AG04449 (cell line): ENCODE measurements around the gene TSPAN16.

Experiments used
- CTCF ChIA-PET: fragments of 350-600 bp; formaldehyde crosslinking; extraction: SDS; loops from one replicate; lab custom pipeline; 2021; ENCODE audit warnings: antibody characterized with exemption; lab: Yijun Ruan, JAX
- POLR2A ChIA-PET: fragments of 400-600, 350-600 bp; formaldehyde crosslinking; extraction: SDS; loops from one replicate; lab custom pipeline; 2020; ENCODE audit warnings: antibody characterized with exemption, inconsistent platforms; lab: Yijun Ruan, JAX
- DNase-seq: peaks from one replicate; pipeline ENCODE4 v3.0.0-alpha.2; 2010; ENCODE audit warnings: low read depth, low spot score
- H3K4me3 ChIP-seq: 2 replicates; pipeline ENCODE4 v1.5.1; 2011; ENCODE audit warnings: low read depth, mild to moderate bottlenecking, control low read depth, low read length
- TF ChIP-seq, protein P1 (sequence below): IDR thresholded peaks from one replicate; pipeline ENCODE4 v1.5.1; 2011; ENCODE audit warnings: mild to moderate bottlenecking, moderate library complexity, low read length, control low read depth, inconsistent platforms; ENCODE audit not compliant: insufficient read depth; ENCODE audit errors: missing control alignments

The TSPAN16 gene

DNA sequence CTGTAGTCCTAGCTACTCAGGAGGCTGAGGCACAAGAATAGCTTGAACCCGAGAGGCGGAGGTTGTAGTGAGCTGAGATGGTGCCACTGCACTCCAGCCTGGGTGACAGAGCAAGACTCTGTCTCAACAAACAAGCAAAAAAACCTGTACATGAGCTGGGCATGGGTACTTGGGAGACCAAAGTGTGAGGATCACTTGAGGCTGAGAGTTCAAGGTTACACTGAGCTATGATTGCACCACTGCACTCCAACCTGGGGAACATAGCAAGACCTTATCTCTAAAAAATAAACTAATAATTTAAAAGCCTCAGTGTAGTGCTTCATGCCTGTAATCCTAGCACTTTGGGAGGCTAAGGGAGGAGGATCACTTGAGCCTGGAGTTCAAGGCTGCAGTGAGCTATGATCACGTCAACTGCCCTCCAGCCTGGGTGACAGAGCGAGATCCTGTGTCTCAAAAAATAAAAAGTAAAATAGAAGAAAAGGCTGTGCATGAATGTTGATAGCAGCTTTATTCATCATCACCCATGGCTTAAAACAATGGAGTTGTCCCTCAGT is 21.4 kb upstream of the TSPAN16 start:
- no peak for DNase-seq
- H3K4me3 ChIP-seq, result no peak overlapping the region
- TF ChIP-seq, protein P1, sequence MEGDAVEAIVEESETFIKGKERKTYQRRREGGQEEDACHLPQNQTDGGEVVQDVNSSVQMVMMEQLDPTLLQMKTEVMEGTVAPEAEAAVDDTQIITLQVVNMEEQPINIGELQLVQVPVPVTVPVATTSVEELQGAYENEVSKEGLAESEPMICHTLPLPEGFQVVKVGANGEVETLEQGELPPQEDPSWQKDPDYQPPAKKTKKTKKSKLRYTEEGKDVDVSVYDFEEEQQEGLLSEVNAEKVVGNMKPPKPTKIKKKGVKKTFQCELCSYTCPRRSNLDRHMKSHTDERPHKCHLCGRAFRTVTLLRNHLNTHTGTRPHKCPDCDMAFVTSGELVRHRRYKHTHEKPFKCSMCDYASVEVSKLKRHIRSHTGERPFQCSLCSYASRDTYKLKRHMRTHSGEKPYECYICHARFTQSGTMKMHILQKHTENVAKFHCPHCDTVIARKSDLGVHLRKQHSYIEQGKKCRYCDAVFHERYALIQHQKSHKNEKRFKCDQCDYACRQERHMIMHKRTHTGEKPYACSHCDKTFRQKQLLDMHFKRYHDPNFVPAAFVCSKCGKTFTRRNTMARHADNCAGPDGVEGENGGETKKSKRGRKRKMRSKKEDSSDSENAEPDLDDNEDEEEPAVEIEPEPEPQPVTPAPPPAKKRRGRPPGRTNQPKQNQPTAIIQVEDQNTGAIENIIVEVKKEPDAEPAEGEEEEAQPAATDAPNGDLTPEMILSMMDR, result no peak
- CTCF ChIA-PET, result interaction anchor here (1.0 to 1.7 kb wide), 9 partner anchors 9 to 208 kb away, joined by 3 to 6 read pairs (median 3); no protein-coding TSS in a partner anchor
- POLR2A ChIA-PET, result no interaction called here

DNA sequence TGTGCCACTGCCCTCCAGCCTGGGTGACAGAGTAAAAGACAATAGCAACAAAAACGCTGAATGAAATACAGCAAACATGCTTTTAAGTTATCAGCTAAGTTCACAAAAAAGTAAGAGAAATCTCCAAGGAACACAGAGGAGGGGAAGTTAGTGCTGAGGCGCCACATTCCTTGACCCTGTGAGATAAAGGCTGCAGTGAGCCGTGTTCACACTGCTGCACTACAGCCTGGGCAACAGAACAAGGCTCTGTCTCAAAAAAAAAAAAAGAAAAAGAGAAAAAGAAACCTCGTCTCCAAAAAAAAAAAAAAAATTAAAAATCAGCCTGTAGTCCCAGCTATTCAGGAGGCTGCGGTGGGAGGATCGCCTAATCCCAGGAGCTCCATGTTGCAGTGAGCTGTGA is 17.3 kb upstream of the TSPAN16 start:
- no peak for DNase-seq
- ChIA-PET POLR2A (no interaction called here), CTCF (interaction anchor here (0.7 to 2.9 kb wide), 4 partner anchors 10 to 204 kb away, joined by 3 to 10 read pairs (median 3); no protein-coding TSS in a partner anchor)
- TF ChIP-seq, protein P1, result no peak
- H3K4me3 ChIP-seq, result no peak overlapping the region

DNA sequence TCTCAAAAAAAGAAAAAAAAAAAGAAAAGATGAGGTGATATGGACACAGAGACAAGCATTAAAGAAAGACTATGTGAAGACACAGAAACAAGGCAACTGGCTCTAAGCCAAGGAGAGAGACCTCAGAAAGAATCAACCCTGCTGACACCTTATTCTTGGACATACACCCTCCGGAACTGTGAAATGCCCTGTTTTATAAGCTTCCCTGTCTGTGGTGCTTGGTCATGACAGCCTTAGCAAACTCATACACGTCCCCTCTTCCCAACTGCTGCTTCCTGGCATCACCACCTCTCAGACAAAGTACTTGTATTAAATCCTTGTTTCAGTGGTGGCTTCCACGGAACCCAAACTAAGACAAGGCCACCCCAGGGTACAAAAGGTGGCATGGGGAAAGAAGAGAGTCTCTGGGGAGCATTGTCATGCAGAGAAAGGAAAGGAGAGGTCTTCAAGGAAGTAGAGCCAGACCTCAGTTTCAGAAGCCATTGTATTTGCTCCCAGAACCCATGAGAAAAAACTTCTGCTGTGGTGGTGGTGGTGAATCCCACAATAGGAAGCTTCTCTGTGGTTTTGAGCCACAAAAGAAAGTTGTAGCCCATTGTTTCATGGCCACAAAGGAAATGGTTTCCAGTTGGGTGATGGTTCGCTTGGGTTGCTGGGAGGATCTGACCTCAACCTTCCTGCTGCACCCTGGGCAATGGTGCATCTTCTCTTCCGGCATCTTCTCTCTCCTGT is 16.3 kb upstream of the TSPAN16 start:
- TF ChIP-seq, protein P1, result no peak
- H3K4me3 ChIP-seq, result no peak overlapping the region
- ChIA-PET CTCF (interaction anchor here (1.0 to 2.9 kb wide), 2 partner anchors 9 to 17 kb away, joined by 3 to 10 read pairs; no protein-coding TSS in a partner anchor), POLR2A (no interaction called here)
- no peak for DNase-seq

DNA sequence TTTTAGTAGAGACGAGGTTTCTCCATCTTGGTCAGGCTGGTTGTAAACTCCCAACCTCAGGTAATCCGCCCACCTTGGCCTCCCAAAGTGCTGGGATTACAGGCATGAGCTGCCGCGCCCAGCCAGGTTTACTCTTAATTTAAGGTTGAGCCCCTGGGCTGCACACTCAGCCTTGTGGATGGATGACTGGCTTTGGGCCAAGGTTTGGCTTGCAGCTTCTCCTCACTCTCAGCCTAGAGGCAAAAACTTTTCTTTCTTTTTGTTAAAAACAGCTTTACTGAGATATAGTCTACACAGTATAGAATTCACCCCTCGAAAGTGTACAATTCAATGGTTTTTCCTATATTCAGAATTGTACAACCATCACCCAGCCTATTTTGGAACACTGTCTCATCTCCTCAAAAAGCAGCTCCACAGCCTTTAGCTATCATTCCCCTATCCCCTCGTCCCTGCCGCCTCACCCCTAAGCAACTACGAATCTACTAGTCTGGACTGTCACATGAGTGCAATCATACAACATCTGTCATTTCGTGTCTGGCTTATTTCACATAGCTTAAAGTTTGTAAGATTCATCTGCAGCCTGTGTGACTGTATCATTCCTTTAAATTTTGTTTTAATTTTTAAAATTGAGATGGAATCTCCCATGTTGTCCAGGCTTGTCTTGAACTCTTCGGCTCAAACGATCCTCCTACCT is 14.5 kb upstream of the TSPAN16 start:
- TF ChIP-seq, protein P1, result no peak
- CTCF ChIA-PET, result interaction anchor here (1.0 to 1.9 kb wide), 4 partner anchors 12 to 214 kb away, joined by 3 to 10 read pairs (median 5); no protein-coding TSS in a partner anchor
- POLR2A ChIA-PET, result no interaction called here
- no peak overlapping the region for H3K4me3 ChIP-seq
- DNase-seq, result no peak

DNA sequence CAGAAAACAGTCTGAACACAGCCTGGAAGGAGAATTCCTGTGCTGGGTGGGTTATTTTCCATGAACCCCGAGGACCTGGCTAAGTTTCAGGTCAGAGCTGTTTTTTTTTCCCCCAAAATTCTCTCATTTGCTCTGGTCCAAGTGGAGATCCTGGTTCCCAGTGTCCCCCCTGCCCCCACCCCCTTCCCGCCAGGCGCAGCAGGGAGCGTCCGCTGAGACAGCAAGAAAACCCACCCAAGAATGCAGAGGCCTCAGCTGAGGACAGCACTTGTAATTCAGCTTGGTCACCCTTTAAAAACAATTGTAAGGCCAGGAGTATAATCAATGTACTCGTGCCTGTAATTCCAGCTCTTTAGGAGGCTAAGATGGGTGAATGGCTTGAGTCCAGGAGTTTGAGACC is 11.4 kb upstream of the TSPAN16 start:
- CTCF ChIA-PET, result interaction anchor here (0.8 to 10.5 kb wide), 3 partner anchors 10 to 197 kb away, joined by 3 to 89 read pairs (median 3); partner anchors contain the start of gene ELAVL3
- H3K4me3 ChIP-seq, result no peak overlapping the region
- DNase-seq, result no peak
- POLR2A ChIA-PET, result interaction anchor here (0.7 kb wide), 1 partner anchor 93 kb away, joined by 3 read pairs; no protein-coding TSS in a partner anchor
- TF ChIP-seq, protein P1, result no peak
